ENCODE data around the gene TADA1.

DNA sequence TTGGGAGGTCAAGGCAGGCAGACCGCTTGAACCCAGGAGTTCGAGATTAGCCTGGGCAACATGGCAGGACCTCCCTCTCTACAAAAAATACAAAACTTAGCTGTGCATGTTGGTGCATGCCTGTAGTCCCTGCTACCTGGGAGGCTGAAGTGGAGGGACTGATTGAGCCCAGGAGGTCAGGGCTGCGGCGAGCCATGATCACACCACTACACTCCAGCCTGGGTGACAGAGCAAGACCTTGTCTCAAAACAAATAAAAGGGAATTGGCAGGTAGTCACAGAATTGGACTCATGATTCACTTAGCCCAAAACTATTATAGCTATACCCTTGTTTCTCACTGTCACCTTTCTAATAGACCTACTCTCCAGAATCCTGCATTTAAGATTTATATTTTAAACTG lies 5.5 kb downstream of the TADA1 start:
- no peak for TF ChIP-seq CTCF (IDR thresholded peaks at IDR 0.05; ENCODE audit: insufficient read depth, low read depth, low read length)
- no peak for TF ChIP-seq EZH2 (IDR thresholded peaks at IDR 0.05; ENCODE audit: insufficient read depth, low read length)
